ENCODE results near the gene LST1.

Gene LST1

GRCh38 chr6:31621320-31621939 lies 35.4 kb downstream of the LST1 start:
- peaks cover 25% of the 10 kb centered on the region for H3K36me3 ChIP-seq (ENCODE audit: control insufficient read depth, insufficient read depth, low read length)
- peaks cover 2% of the 10 kb centered on the region for H3K27me3 ChIP-seq (ENCODE audit: control insufficient read depth, insufficient read depth, low read length)
- peaks cover 8% of the 10 kb centered on the region for H3K4me1 ChIP-seq (ENCODE audit: control insufficient read depth, insufficient read depth, low read length)
- peak overlapping the region; percentile 92 for H3K9ac ChIP-seq (ENCODE audit: low read length)
- H3K27ac ChIP-seq (ENCODE audit: low read depth, low read length) = peak overlapping the region; percentile 94
- peak overlapping the region; percentile 95 for H3K4me3 ChIP-seq (ENCODE audit: low read length)

- H3K27ac ChIP-seq (ENCODE audit: low read depth, low read length) = peak overlapping the region; percentile 94
- H3K4me1 ChIP-seq (ENCODE audit: control insufficient read depth, insufficient read depth, low read length) = peaks cover 8% of the 10 kb centered on the region
- peak overlapping the region; percentile 95 for H3K4me3 ChIP-seq (ENCODE audit: low read length)
- peaks cover 27% of the 10 kb centered on the region for H3K36me3 ChIP-seq (ENCODE audit: control insufficient read depth, insufficient read depth, low read length)
- H3K27me3 ChIP-seq (ENCODE audit: control insufficient read depth, insufficient read depth, low read length) = peaks cover 2% of the 10 kb centered on the region
- H3K9ac ChIP-seq (ENCODE audit: low read length) = no peak overlapping the region
Observed at GRCh38 chr6:31621991-31622390, 35.9 kb downstream of the LST1 start.

- Histone ChIP-seq H3K27ac (ENCODE audit: low read depth, low read length) (no peak overlapping the region), H3K36me3 (ENCODE audit: control insufficient read depth, insufficient read depth, low read length) (peaks cover 32% of the 10 kb centered on the region), H3K4me3 (ENCODE audit: low read length) (no peak overlapping the region), H3K27me3 (ENCODE audit: control insufficient read depth, insufficient read depth, low read length) (peaks cover 2% of the 10 kb centered on the region), H3K4me1 (ENCODE audit: control insufficient read depth, insufficient read depth, low read length) (peaks cover 8% of the 10 kb centered on the region), H3K9ac (ENCODE audit: low read length) (no peak overlapping the region)
Observed at GRCh38 chr6:31622684-31623091, 36.6 kb downstream of the LST1 start.

GRCh38 chr6:31624070-31624469 lies 38.0 kb downstream of the LST1 start:
- Histone ChIP-seq H3K27me3 (ENCODE audit: control insufficient read depth, insufficient read depth, low read length) (peaks cover 2% of the 10 kb centered on the region), H3K4me3 (ENCODE audit: low read length) (no peak overlapping the region), H3K27ac (ENCODE audit: low read depth, low read length) (no peak overlapping the region), H3K9ac (ENCODE audit: low read length) (no peak overlapping the region), H3K4me1 (ENCODE audit: control insufficient read depth, insufficient read depth, low read length) (peaks cover 8% of the 10 kb centered on the region), H3K36me3 (ENCODE audit: control insufficient read depth, insufficient read depth, low read length) (peaks cover 46% of the 10 kb centered on the region)

- no peaks in the 10 kb centered on the region for H3K27me3 ChIP-seq (ENCODE audit: control insufficient read depth, insufficient read depth, low read length)
- no peak overlapping the region for H3K27ac ChIP-seq (ENCODE audit: low read depth, low read length)
- H3K36me3 ChIP-seq (ENCODE audit: control insufficient read depth, insufficient read depth, low read length) = peaks cover 63% of the 10 kb centered on the region
- no peak overlapping the region for H3K4me3 ChIP-seq (ENCODE audit: low read length)
- peaks cover 4% of the 10 kb centered on the region for H3K4me1 ChIP-seq (ENCODE audit: control insufficient read depth, insufficient read depth, low read length)
- H3K9ac ChIP-seq (ENCODE audit: low read length) = no peak overlapping the region
Observed at GRCh38 chr6:31626952-31627351, 40.9 kb downstream of the LST1 start.

GRCh38 chr6:31627690-31628287 lies 41.7 kb downstream of the LST1 start:
- H3K36me3 ChIP-seq (ENCODE audit: control insufficient read depth, insufficient read depth, low read length) = peaks cover 63% of the 10 kb centered on the region
- H3K4me1 ChIP-seq (ENCODE audit: control insufficient read depth, insufficient read depth, low read length) = no peaks in the 10 kb centered on the region
- no peaks in the 10 kb centered on the region for H3K27me3 ChIP-seq (ENCODE audit: control insufficient read depth, insufficient read depth, low read length)
- no peak overlapping the region for H3K4me3 ChIP-seq (ENCODE audit: low read length)
- H3K9ac ChIP-seq (ENCODE audit: low read length) = no peak overlapping the region
- no peak overlapping the region for H3K27ac ChIP-seq (ENCODE audit: low read depth, low read length)

GRCh38 chr6:31629014-31629413 lies 42.9 kb downstream of the LST1 start:
- Histone ChIP-seq H3K27ac (ENCODE audit: low read depth, low read length) (no peak overlapping the region), H3K4me3 (ENCODE audit: low read length) (no peak overlapping the region), H3K9ac (ENCODE audit: low read length) (no peak overlapping the region), H3K4me1 (ENCODE audit: control insufficient read depth, insufficient read depth, low read length) (no peaks in the 10 kb centered on the region), H3K27me3 (ENCODE audit: control insufficient read depth, insufficient read depth, low read length) (no peaks in the 10 kb centered on the region), H3K36me3 (ENCODE audit: control insufficient read depth, insufficient read depth, low read length) (peaks cover 69% of the 10 kb centered on the region)

- H3K27ac ChIP-seq (ENCODE audit: low read depth, low read length) = no peak overlapping the region
- H3K4me3 ChIP-seq (ENCODE audit: low read length) = no peak overlapping the region
- H3K4me1 ChIP-seq (ENCODE audit: control insufficient read depth, insufficient read depth, low read length) = no peaks in the 10 kb centered on the region
- peaks cover 73% of the 10 kb centered on the region for H3K36me3 ChIP-seq (ENCODE audit: control insufficient read depth, insufficient read depth, low read length)
- no peaks in the 10 kb centered on the region for H3K27me3 ChIP-seq (ENCODE audit: control insufficient read depth, insufficient read depth, low read length)
- no peak overlapping the region for H3K9ac ChIP-seq (ENCODE audit: low read length)
Observed at GRCh38 chr6:31630177-31630934, 44.3 kb downstream of the LST1 start.

- Histone ChIP-seq H3K27me3 (ENCODE audit: control insufficient read depth, insufficient read depth, low read length) (no peaks in the 10 kb centered on the region), H3K9ac (ENCODE audit: low read length) (no peak overlapping the region), H3K36me3 (ENCODE audit: control insufficient read depth, insufficient read depth, low read length) (peaks cover 73% of the 10 kb centered on the region), H3K4me1 (ENCODE audit: control insufficient read depth, insufficient read depth, low read length) (no peaks in the 10 kb centered on the region), H3K27ac (ENCODE audit: low read depth, low read length) (no peak overlapping the region), H3K4me3 (ENCODE audit: low read length) (no peak overlapping the region)
Observed at GRCh38 chr6:31631209-31631608, 45.1 kb downstream of the LST1 start.

GRCh38 chr6:31631681-31632278 lies 45.7 kb downstream of the LST1 start:
- Histone ChIP-seq H3K27me3 (ENCODE audit: control insufficient read depth, insufficient read depth, low read length) (no peaks in the 10 kb centered on the region), H3K27ac (ENCODE audit: low read depth, low read length) (no peak overlapping the region), H3K4me3 (ENCODE audit: low read length) (no peak overlapping the region), H3K4me1 (ENCODE audit: control insufficient read depth, insufficient read depth, low read length) (no peaks in the 10 kb centered on the region), H3K9ac (ENCODE audit: low read length) (no peak overlapping the region), H3K36me3 (ENCODE audit: control insufficient read depth, insufficient read depth, low read length) (peaks cover 72% of the 10 kb centered on the region)

- Histone ChIP-seq H3K36me3 (ENCODE audit: control insufficient read depth, insufficient read depth, low read length) (peaks cover 70% of the 10 kb centered on the region), H3K9ac (ENCODE audit: low read length) (no peak overlapping the region), H3K4me3 (ENCODE audit: low read length) (no peak overlapping the region), H3K27me3 (ENCODE audit: control insufficient read depth, insufficient read depth, low read length) (no peaks in the 10 kb centered on the region), H3K27ac (ENCODE audit: low read depth, low read length) (no peak overlapping the region), H3K4me1 (ENCODE audit: control insufficient read depth, insufficient read depth, low read length) (no peaks in the 10 kb centered on the region)
Observed at GRCh38 chr6:31632279-31632946, 46.3 kb downstream of the LST1 start.

- Histone ChIP-seq H3K4me3 (ENCODE audit: low read length) (no peak overlapping the region), H3K36me3 (ENCODE audit: control insufficient read depth, insufficient read depth, low read length) (peaks cover 61% of the 10 kb centered on the region), H3K4me1 (ENCODE audit: control insufficient read depth, insufficient read depth, low read length) (no peaks in the 10 kb centered on the region), H3K27ac (ENCODE audit: low read depth, low read length) (no peak overlapping the region), H3K9ac (ENCODE audit: low read length) (no peak overlapping the region), H3K27me3 (ENCODE audit: control insufficient read depth, insufficient read depth, low read length) (no peaks in the 10 kb centered on the region)
Observed at GRCh38 chr6:31633447-31633846, 47.4 kb downstream of the LST1 start.

Data from rectal smooth muscle tissue (tissue), 1 donor.